CD4-positive, alpha-beta T cell treated with Interferon gamma for 1 hour (primary cell): Measurements from ENCODE around the gene NETO2.
"Not testable (repeated sequence)": the region's sequence is repeated elsewhere in the genome, so short reads cannot be mapped to it uniquely, and the experiment has no call there.

ENCODE experiments used
- DNase-seq: peaks from one replicate; pipeline ENCODE4 v3.0.0-alpha.2; 2020

Gene NETO2

GRCh38 chr16:47063011-47063724 lies 80.6 kb downstream of the NETO2 start:
- no peak for DNase-seq

- no peak for DNase-seq
Observed at GRCh38 chr16:47061204-47061603, 82.5 kb downstream of the NETO2 start.

GRCh38 chr16:47060596-47060995 lies 83.1 kb downstream of the NETO2 start:
- DNase-seq: no peak

GRCh38 chr16:47059991-47060390 lies 83.8 kb downstream of the NETO2 start:
- no peak for DNase-seq

GRCh38 chr16:47059130-47059529 lies 84.6 kb downstream of the NETO2 start:
- not testable (repeated sequence) for DNase-seq

- DNase-seq: no peak
Observed at GRCh38 chr16:47058295-47059086, 85.3 kb downstream of the NETO2 start.

GRCh38 chr16:47057630-47057993 lies 86.1 kb downstream of the NETO2 start:
- no peak for DNase-seq

- DNase-seq: no peak
Observed at GRCh38 chr16:47056688-47057629, 86.8 kb downstream of the NETO2 start.

GRCh38 chr16:47056061-47056460 lies 87.7 kb downstream of the NETO2 start:
- DNase-seq: not testable (repeated sequence)

GRCh38 chr16:47055136-47055885 lies 88.4 kb downstream of the NETO2 start:
- no peak for DNase-seq

- no peak for DNase-seq
Observed at GRCh38 chr16:47054306-47054705, 89.4 kb downstream of the NETO2 start.

- DNase-seq: no peak
Observed at GRCh38 chr16:47053895-47054294, 89.8 kb downstream of the NETO2 start.

GRCh38 chr16:47052666-47053640 lies 90.8 kb downstream of the NETO2 start:
- DNase-seq: no peak

GRCh38 chr16:47051031-47051430 lies 92.7 kb downstream of the NETO2 start:
- no peak for DNase-seq

GRCh38 chr16:47049901-47050583 lies 93.7 kb downstream of the NETO2 start:
- DNase-seq: no peak

- DNase-seq: no peak
Observed at GRCh38 chr16:47047524-47048203, 96.1 kb downstream of the NETO2 start.

- no peak for DNase-seq
Observed at GRCh38 chr16:47046726-47047523, 96.8 kb downstream of the NETO2 start.

GRCh38 chr16:47045459-47045858 lies 98.3 kb downstream of the NETO2 start:
- no peak for DNase-seq

- no peak for DNase-seq
Observed at GRCh38 chr16:47045023-47045422, 98.7 kb downstream of the NETO2 start.
